Upper lobe of left lung (tissue), 4 donors: ENCODE data around the gene ECE1.

Experiments
- EP300 ChIP-seq, 4 donors: sonication (generic); formaldehyde crosslinking; IDR thresholded peaks; one replicate each; pipeline ENCODE4 v1.5.1; 2017; ENCODE audit warnings: antibody characterized with exemption in 4 of 4, control low read depth in 2 of 4
- TF ChIP-seq, protein P1 (sequence below), 6 experiments: fragments of 450-650 bp in 4 of 6; fragments of 200-600 bp in 2 of 6; sonication (generic) in 2 of 6; IDR thresholded peaks; one replicate each; pipeline ENCODE4 v1.5.1; 2016 to 2019; ENCODE audit warnings: antibody characterized with exemption in 6 of 6

GRCh38 chr1:21292984-21293536 lies 2.8 kb upstream of the ECE1 start:
- TF ChIP-seq, protein P1, sequence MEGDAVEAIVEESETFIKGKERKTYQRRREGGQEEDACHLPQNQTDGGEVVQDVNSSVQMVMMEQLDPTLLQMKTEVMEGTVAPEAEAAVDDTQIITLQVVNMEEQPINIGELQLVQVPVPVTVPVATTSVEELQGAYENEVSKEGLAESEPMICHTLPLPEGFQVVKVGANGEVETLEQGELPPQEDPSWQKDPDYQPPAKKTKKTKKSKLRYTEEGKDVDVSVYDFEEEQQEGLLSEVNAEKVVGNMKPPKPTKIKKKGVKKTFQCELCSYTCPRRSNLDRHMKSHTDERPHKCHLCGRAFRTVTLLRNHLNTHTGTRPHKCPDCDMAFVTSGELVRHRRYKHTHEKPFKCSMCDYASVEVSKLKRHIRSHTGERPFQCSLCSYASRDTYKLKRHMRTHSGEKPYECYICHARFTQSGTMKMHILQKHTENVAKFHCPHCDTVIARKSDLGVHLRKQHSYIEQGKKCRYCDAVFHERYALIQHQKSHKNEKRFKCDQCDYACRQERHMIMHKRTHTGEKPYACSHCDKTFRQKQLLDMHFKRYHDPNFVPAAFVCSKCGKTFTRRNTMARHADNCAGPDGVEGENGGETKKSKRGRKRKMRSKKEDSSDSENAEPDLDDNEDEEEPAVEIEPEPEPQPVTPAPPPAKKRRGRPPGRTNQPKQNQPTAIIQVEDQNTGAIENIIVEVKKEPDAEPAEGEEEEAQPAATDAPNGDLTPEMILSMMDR (IDR thresholded peaks at IDR 0.05), result no peak
- no peak for TF ChIP-seq EP300 (IDR thresholded peaks at IDR 0.05)
